ENCODE measurements around the gene PCDHGB7. TPM values are rescaled to one million over a fixed set of nuclear protein-coding genes. Genes with fewer than 3 reads are reported as not detected.
A peak's percentile ranks its signal among the peaks of the same experiment; 100 is the strongest.

PCDHGB7 gene
- polyA plus RNA-seq, 1 of the 3 experiments (the other 2 are of a cell fraction): 19.1 TPM

DNA sequence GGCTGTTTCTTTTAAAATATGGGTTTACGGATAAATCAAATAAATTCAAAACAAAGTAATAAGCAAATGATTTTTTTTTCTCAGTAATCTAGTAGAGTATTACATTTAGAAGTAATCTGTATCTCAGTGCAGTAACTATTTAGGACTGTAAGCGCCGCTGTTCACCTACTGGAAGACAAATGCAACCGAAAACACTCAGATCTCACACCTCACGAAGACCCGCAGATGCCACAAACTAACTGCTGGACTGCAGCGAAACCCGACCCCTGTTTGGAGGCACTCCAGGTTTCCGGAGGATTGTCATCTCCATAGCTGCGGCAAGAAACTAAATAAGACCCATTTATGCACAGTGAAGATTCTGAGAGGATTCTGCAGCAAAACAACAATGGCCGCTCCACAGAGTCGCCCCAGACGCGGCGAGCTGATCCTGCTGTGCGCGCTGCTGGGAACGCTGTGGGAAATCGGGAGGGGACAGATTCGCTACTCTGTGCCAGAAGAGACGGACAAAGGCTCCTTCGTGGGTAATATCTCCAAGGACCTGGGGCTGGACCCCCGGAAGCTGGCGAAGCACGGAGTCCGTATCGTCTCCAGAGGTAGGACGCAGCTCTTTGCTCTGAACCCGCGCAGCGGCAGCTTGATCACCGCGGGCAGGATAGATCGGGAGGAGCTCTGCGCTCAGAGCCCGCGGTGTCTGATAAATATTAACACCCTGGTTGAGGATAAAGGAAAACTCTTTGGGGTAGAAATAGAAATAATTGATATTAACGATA is 24.9 kb upstream of the PCDHGB7 start, which contains the start of gene PCDHGA8:
PCDHGA8 (plus strand) TSS at position 205 of the 770 bp plus-strand sequence; CDS start at position 386, 181 bp downstream.
- Histone ChIP-seq H4K20me1 (ENCODE audit: insufficient read depth) (no peaks in the 10 kb centered on the region), H3K4me3 (ENCODE audit: low read depth in 2 of 2, low read length in 1 of 2) (no peak within 1 kb of the TSS; a peak in 1 of 4 replicates), H3K27ac (ENCODE audit: low read depth in 2 of 2, low read length in 1 of 2) (no peak within 1 kb of the TSS), H3K9me2 (no peaks in the 10 kb centered on the region), H3K4me2 (no peak within 1 kb of the TSS), H3K9me3 (peaks cover 7% of the 10 kb centered on the region; the same call in 1 of the 2 replicates), H3F3A (replicated peaks; ENCODE audit: insufficient read depth) (no peaks in the 10 kb centered on the region), H3K4me1 (ENCODE audit: control insufficient read depth in 1 of 2, insufficient read depth in 2 of 2, low read depth in 1 of 2, low read length in 1 of 2) (no peaks in the 10 kb centered on the region), H3K9ac (no peak within 1 kb of the TSS), H3K36me3 (replicated peaks in 1 of 2; ENCODE audit: control insufficient read depth in 1 of 2, insufficient read depth in 2 of 2, low read length in 1 of 2) (peaks cover 0 to 15% of the 10 kb centered on the region in 2 experiments), H3K79me2 (ENCODE audit: insufficient read depth) (no peaks in the 10 kb centered on the region; the same call in 1 of the 2 replicates), H3K27me3 (ENCODE audit: insufficient read depth) (no peaks in the 10 kb centered on the region), H2AFZ (ENCODE audit: low read depth) (no peak within 1 kb of the TSS)
- POLR2A ChIA-PET: no interaction called here
- TF ChIP-seq USF2 (IDR thresholded peaks at IDR 0.05; ENCODE audit: borderline replicate concordance, low read depth, low read length) (no peak), RCOR1 (IDR thresholded peaks at IDR 0.05; ENCODE audit: low read length) (no peak), CTCF (IDR thresholded peaks at IDR 0.05) (peak; percentile 13; the same call in 1 of the 2 replicates)
- no peak for DNase-seq
- 89% methylated on average over 38 of the region's 38 CpGs for WGBS (ENCODE audit: low lambda C conversion rate)
- CTCF ChIA-PET: interaction anchor here (1.8 kb wide), 1 partner anchor 24 kb away, joined by 4 read pairs; the partner anchor contains the start of gene PCDHGB7

GRCh38 chr5:141393267-141393666 is 24.2 kb upstream of the PCDHGB7 start:
- POLR2A ChIA-PET: no interaction called here
- Histone ChIP-seq H3F3A (replicated peaks; ENCODE audit: insufficient read depth) (no peaks in the 10 kb centered on the region), H3K9me3 (peaks cover 7% of the 10 kb centered on the region; the same call in 1 of the 2 replicates), H3K9me2 (no peaks in the 10 kb centered on the region), H3K27ac (ENCODE audit: low read depth in 2 of 2, low read length in 1 of 2) (no peak overlapping the region), H3K4me3 (ENCODE audit: low read depth in 2 of 2, low read length in 1 of 2) (no peak overlapping the region; a peak in 1 of 4 replicates), H3K36me3 (replicated peaks in 1 of 2; ENCODE audit: control insufficient read depth in 1 of 2, insufficient read depth in 2 of 2, low read length in 1 of 2) (peaks cover 0 to 15% of the 10 kb centered on the region in 2 experiments), H3K27me3 (ENCODE audit: insufficient read depth) (no peaks in the 10 kb centered on the region), H3K9ac (no peak overlapping the region), H3K4me2 (no peak overlapping the region), H3K79me2 (ENCODE audit: insufficient read depth) (no peaks in the 10 kb centered on the region; the same call in 1 of the 2 replicates), H4K20me1 (ENCODE audit: insufficient read depth) (no peaks in the 10 kb centered on the region), H2AFZ (ENCODE audit: low read depth) (no peak overlapping the region), H3K4me1 (ENCODE audit: control insufficient read depth in 1 of 2, insufficient read depth in 2 of 2, low read depth in 1 of 2, low read length in 1 of 2) (no peaks in the 10 kb centered on the region)
- CTCF ChIA-PET: no interaction called here
- WGBS (ENCODE audit: low lambda C conversion rate): 64% methylated on average over 21 of the region's 21 CpGs
- no peak for DNase-seq
- TF ChIP-seq TEAD4 (IDR thresholded peaks at IDR 0.05; ENCODE audit: borderline replicate concordance, insufficient read depth): no peak
- TF ChIP-seq IRF3 (IDR thresholded peaks at IDR 0.05; ENCODE audit: low read depth, low read length): no peak
- TF ChIP-seq FOSL2 (IDR thresholded peaks at IDR 0.05; ENCODE audit: borderline replicate concordance, low read depth): no peak
- TF ChIP-seq RFX5 (IDR thresholded peaks at IDR 0.05; ENCODE audit: low read length): no peak
- TF ChIP-seq TCF12 (IDR thresholded peaks at IDR 0.05): no peak
- TF ChIP-seq, protein P1, sequence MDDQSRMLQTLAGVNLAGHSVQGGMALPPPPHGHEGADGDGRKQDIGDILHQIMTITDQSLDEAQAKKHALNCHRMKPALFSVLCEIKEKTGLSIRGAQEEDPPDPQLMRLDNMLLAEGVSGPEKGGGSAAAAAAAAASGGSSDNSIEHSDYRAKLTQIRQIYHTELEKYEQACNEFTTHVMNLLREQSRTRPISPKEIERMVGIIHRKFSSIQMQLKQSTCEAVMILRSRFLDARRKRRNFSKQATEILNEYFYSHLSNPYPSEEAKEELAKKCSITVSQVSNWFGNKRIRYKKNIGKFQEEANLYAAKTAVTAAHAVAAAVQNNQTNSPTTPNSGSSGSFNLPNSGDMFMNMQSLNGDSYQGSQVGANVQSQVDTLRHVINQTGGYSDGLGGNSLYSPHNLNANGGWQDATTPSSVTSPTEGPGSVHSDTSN (IDR thresholded peaks at IDR 0.05): no peak
- TF ChIP-seq, protein P2, sequence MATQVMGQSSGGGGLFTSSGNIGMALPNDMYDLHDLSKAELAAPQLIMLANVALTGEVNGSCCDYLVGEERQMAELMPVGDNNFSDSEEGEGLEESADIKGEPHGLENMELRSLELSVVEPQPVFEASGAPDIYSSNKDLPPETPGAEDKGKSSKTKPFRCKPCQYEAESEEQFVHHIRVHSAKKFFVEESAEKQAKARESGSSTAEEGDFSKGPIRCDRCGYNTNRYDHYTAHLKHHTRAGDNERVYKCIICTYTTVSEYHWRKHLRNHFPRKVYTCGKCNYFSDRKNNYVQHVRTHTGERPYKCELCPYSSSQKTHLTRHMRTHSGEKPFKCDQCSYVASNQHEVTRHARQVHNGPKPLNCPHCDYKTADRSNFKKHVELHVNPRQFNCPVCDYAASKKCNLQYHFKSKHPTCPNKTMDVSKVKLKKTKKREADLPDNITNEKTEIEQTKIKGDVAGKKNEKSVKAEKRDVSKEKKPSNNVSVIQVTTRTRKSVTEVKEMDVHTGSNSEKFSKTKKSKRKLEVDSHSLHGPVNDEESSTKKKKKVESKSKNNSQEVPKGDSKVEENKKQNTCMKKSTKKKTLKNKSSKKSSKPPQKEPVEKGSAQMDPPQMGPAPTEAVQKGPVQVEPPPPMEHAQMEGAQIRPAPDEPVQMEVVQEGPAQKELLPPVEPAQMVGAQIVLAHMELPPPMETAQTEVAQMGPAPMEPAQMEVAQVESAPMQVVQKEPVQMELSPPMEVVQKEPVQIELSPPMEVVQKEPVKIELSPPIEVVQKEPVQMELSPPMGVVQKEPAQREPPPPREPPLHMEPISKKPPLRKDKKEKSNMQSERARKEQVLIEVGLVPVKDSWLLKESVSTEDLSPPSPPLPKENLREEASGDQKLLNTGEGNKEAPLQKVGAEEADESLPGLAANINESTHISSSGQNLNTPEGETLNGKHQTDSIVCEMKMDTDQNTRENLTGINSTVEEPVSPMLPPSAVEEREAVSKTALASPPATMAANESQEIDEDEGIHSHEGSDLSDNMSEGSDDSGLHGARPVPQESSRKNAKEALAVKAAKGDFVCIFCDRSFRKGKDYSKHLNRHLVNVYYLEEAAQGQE (IDR thresholded peaks at IDR 0.05; ENCODE audit: low read depth, low read length): no peak
- TF ChIP-seq GATA2 (CRISPR knock-in tag; IDR thresholded peaks at IDR 0.05): no peak
- no peak for TF ChIP-seq USF2 (IDR thresholded peaks at IDR 0.05; ENCODE audit: borderline replicate concordance, low read depth, low read length)
- no peak for TF ChIP-seq POLR2AphosphoS5 (IDR thresholded peaks at IDR 0.05; ENCODE audit: low read depth, low read length)
- no peak for TF ChIP-seq RAD21 (IDR thresholded peaks at IDR 0.05; ENCODE audit: low read length)
- no peak for TF ChIP-seq MEF2A (IDR thresholded peaks at IDR 0.05; ENCODE audit: borderline replicate concordance, low read depth)
- TF ChIP-seq JUND (IDR thresholded peaks at IDR 0.05): no peak
- TF ChIP-seq NFIC (IDR thresholded peaks at IDR 0.05; ENCODE audit: borderline replicate concordance): no peak
